Activated naive CD8-positive, alpha-beta T cell (primary cell): ENCODE measurements around the gene BANP.
"Not testable (repeated sequence)": the region's sequence is repeated elsewhere in the genome, so short reads cannot be mapped to it uniquely, and the experiment has no call there.

Experiments used
- H3K27ac Mint-ChIP-seq: one replicate; pipeline ENCODE4 v1.8.0; 2021; ENCODE audit warnings: mixed read lengths
- H3K27me3 Mint-ChIP-seq: one replicate; pipeline ENCODE4 v1.8.0; 2021; ENCODE audit warnings: mixed read lengths
- H3K36me3 Mint-ChIP-seq: one replicate; pipeline ENCODE4 v1.8.0; 2021; ENCODE audit warnings: mixed read lengths
- H3K4me1 Mint-ChIP-seq: one replicate; pipeline ENCODE4 v1.8.0; 2021; ENCODE audit warnings: low read depth, mixed read lengths
- H3K4me3 Mint-ChIP-seq: one replicate; pipeline ENCODE4 v1.8.0; 2021; ENCODE audit warnings: mild to moderate bottlenecking, mixed read lengths
- H3K9me3 Mint-ChIP-seq: one replicate; pipeline ENCODE4 v1.8.0; 2021; ENCODE audit warnings: low read depth, mixed read lengths

The BANP gene

DNA sequence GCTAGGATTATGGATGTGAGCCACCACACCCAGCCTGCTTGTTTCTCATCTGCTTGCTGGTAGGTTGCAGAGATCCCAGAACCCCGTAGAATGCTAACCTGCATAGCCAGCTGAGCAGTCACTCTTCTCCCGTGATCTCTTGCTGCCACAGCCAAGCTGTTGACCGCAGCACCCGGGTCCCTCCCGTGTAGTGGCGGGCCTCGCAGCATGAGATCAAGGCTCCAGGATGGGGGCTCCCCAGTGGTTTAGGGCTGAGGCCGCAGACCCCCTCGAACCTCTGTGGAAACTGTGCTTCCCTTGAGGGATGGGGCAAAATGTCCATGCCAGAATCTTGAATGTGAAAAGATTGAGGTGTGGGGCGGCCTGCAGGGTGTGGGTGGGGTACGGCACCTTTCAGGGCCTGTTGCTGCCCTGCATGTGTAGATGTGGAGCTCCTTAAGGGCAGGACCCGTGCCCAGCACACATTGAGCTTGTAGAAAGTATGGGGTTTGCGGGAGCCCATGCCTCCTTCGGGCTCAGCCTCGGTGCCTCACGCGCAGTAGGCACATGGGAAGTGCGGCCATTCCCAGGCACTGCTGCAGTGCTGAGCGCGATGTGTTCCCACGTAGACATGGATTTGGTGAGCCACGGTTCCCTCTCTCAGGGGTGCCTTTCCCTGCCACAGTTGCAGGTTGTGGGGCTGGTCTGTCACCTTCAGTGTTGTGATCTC, 99.9 kb downstream of the BANP start:
- Mint-ChIP-seq H3K9me3 (no peaks in the 10 kb centered on the region), H3K27me3 (no peaks in the 10 kb centered on the region), H3K27ac (no peak overlapping the region), H3K4me3 (no peak overlapping the region), H3K36me3 (peaks cover 20% of the 10 kb centered on the region), H3K4me1 (peaks cover 1% of the 10 kb centered on the region)

GRCh38 chr16:88052661-88053060, 101.4 kb downstream of the BANP start:
- no peak overlapping the region for H3K27ac Mint-ChIP-seq
- no peaks in the 10 kb centered on the region for H3K4me1 Mint-ChIP-seq
- H3K36me3 Mint-ChIP-seq: peaks cover 18% of the 10 kb centered on the region
- H3K4me3 Mint-ChIP-seq: no peak overlapping the region
- no peaks in the 10 kb centered on the region for H3K9me3 Mint-ChIP-seq
- H3K27me3 Mint-ChIP-seq: no peaks in the 10 kb centered on the region

GRCh38 chr16:88053479-88053878, 102.2 kb downstream of the BANP start:
- not testable (repeated sequence) for H3K27ac Mint-ChIP-seq, H3K4me3 Mint-ChIP-seq, H3K27me3 Mint-ChIP-seq, H3K4me1 Mint-ChIP-seq, H3K9me3 Mint-ChIP-seq
- peaks cover 11% of the 10 kb centered on the region for H3K36me3 Mint-ChIP-seq

GRCh38 chr16:88055356-88055755, 104.1 kb downstream of the BANP start:
- H3K27me3 Mint-ChIP-seq: no peaks in the 10 kb centered on the region
- no peaks in the 10 kb centered on the region for H3K9me3 Mint-ChIP-seq
- H3K4me3 Mint-ChIP-seq: no peak overlapping the region
- H3K4me1 Mint-ChIP-seq: no peaks in the 10 kb centered on the region
- H3K36me3 Mint-ChIP-seq: peaks cover 2% of the 10 kb centered on the region
- no peak overlapping the region for H3K27ac Mint-ChIP-seq

- Mint-ChIP-seq H3K27ac (no peak overlapping the region), H3K9me3 (no peaks in the 10 kb centered on the region), H3K27me3 (no peaks in the 10 kb centered on the region), H3K36me3 (peaks cover 2% of the 10 kb centered on the region), H3K4me1 (no peaks in the 10 kb centered on the region), H3K4me3 (no peak overlapping the region)
Observed at GRCh38 chr16:88056212-88056611, 105.0 kb downstream of the BANP start.

DNA sequence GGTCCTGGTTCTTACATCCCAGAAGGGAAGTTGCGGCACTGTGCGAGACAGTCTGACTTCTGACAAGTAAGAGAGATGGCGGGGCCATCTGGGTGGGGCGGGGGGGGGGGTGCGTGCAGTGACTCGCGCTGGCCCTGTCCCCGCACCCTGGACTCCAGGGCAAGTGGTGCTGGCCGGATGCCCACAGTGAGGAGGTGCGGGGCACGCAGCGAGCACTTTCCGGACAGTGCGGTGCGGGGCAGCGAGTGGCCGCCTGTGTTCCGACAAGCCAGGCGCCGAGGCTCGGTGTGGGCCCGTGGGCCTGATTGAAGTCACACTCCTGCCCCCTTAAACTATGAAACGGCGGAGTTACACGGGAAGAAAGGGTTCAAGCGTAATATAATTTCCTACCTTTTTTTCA, 106.4 kb downstream of the BANP start:
- Mint-ChIP-seq H3K4me1 (no peaks in the 10 kb centered on the region), H3K27ac (no peak overlapping the region), H3K4me3 (no peak overlapping the region), H3K36me3 (no peaks in the 10 kb centered on the region), H3K27me3 (no peaks in the 10 kb centered on the region), H3K9me3 (no peaks in the 10 kb centered on the region)

GRCh38 chr16:88058136-88058535, 106.9 kb downstream of the BANP start:
- H3K4me3 Mint-ChIP-seq: no peak overlapping the region
- no peaks in the 10 kb centered on the region for H3K27me3 Mint-ChIP-seq
- no peaks in the 10 kb centered on the region for H3K36me3 Mint-ChIP-seq
- H3K4me1 Mint-ChIP-seq: no peaks in the 10 kb centered on the region
- H3K27ac Mint-ChIP-seq: no peak overlapping the region
- no peaks in the 10 kb centered on the region for H3K9me3 Mint-ChIP-seq

- no peaks in the 10 kb centered on the region for H3K9me3 Mint-ChIP-seq
- no peaks in the 10 kb centered on the region for H3K4me1 Mint-ChIP-seq
- no peak overlapping the region for H3K27ac Mint-ChIP-seq
- no peaks in the 10 kb centered on the region for H3K36me3 Mint-ChIP-seq
- H3K4me3 Mint-ChIP-seq: no peak overlapping the region
- no peaks in the 10 kb centered on the region for H3K27me3 Mint-ChIP-seq
Observed at GRCh38 chr16:88058817-88059216, 107.6 kb downstream of the BANP start.

- Mint-ChIP-seq H3K36me3 (no peaks in the 10 kb centered on the region), H3K4me1 (no peaks in the 10 kb centered on the region), H3K4me3 (no peak overlapping the region), H3K9me3 (no peaks in the 10 kb centered on the region), H3K27me3 (no peaks in the 10 kb centered on the region), H3K27ac (no peak overlapping the region)
Observed at GRCh38 chr16:88059701-88060386, 108.6 kb downstream of the BANP start.

DNA sequence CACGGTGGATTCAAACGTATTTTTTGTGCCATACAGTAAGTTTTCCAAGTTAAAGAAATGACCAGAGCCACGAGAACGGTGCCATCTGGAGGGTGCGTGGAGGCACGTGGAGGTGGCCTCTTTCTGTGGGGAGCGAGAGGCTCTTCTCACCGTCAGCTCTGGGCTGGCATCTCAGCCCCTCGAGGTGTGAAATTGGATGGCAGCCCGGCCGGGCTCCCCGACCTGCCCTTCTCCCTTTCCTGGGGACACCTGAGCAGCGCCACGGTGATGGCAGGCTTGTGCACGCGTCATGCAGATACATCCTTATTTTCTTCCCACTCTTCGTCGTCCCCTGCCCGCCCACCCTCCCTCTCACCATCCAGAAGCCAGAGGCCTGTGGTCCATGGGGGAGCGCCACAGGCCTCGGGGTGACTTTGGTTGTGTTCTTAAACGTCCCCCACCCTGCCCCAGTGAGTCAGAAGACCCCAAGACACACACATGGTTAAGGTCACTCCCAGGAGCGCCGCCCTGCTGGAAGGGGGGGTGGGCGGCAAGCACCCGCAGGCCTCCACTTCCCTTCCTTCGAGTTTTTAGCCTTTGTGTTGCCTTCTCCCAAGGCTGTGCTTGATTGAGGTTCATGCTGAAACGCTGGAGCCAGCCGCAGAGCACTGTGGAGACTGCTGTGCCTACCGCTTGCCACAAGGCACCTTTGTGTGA, 109.4 kb downstream of the BANP start:
- H3K4me1 Mint-ChIP-seq: no peaks in the 10 kb centered on the region
- H3K36me3 Mint-ChIP-seq: no peaks in the 10 kb centered on the region
- no peak overlapping the region for H3K4me3 Mint-ChIP-seq
- no peaks in the 10 kb centered on the region for H3K27me3 Mint-ChIP-seq
- no peaks in the 10 kb centered on the region for H3K9me3 Mint-ChIP-seq
- no peak overlapping the region for H3K27ac Mint-ChIP-seq

- H3K27ac Mint-ChIP-seq: no peak overlapping the region
- H3K4me3 Mint-ChIP-seq: no peak overlapping the region
- H3K27me3 Mint-ChIP-seq: no peaks in the 10 kb centered on the region
- H3K9me3 Mint-ChIP-seq: no peaks in the 10 kb centered on the region
- no peaks in the 10 kb centered on the region for H3K4me1 Mint-ChIP-seq
- H3K36me3 Mint-ChIP-seq: no peaks in the 10 kb centered on the region
Observed at GRCh38 chr16:88061346-88062110, 110.3 kb downstream of the BANP start.

GRCh38 chr16:88062341-88063210, 111.3 kb downstream of the BANP start:
- no peak overlapping the region for H3K4me3 Mint-ChIP-seq
- H3K27ac Mint-ChIP-seq: no peak overlapping the region
- H3K36me3 Mint-ChIP-seq: no peaks in the 10 kb centered on the region
- no peaks in the 10 kb centered on the region for H3K27me3 Mint-ChIP-seq
- no peaks in the 10 kb centered on the region for H3K4me1 Mint-ChIP-seq
- H3K9me3 Mint-ChIP-seq: no peaks in the 10 kb centered on the region

DNA sequence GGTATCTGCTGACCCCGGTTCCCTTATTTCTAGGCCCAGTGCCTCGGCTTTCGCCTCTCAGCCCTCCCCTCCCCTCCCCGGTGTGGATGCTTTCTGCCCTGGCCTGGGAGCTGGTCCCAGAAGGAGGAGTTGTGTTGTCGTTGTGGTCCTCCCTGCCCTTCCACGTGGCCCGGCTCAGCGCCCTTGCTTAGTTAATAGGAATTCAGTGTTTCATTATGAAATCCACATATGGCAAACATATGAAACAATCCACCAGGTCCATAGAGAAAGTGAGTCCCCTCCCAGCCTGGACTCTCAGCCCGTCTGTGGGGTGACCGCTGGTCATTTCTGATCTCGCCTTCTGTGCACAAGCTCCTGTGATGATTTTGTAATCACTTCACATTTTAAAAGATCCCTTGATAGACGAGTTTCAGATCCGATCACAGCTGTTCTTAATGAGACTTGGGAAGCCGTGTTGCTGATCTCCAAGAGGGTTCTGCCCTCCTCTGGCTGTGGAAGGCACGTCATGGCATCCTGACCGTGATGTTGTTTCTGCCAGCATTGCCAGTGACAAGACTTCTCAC, 112.1 kb downstream of the BANP start:
- H3K4me1 Mint-ChIP-seq: no peaks in the 10 kb centered on the region
- no peaks in the 10 kb centered on the region for H3K36me3 Mint-ChIP-seq
- H3K9me3 Mint-ChIP-seq: no peaks in the 10 kb centered on the region
- H3K4me3 Mint-ChIP-seq: no peak overlapping the region
- H3K27me3 Mint-ChIP-seq: no peaks in the 10 kb centered on the region
- no peak overlapping the region for H3K27ac Mint-ChIP-seq
